ENCODE measurements around the gene ITIH5.

The ITIH5 gene

DNA sequence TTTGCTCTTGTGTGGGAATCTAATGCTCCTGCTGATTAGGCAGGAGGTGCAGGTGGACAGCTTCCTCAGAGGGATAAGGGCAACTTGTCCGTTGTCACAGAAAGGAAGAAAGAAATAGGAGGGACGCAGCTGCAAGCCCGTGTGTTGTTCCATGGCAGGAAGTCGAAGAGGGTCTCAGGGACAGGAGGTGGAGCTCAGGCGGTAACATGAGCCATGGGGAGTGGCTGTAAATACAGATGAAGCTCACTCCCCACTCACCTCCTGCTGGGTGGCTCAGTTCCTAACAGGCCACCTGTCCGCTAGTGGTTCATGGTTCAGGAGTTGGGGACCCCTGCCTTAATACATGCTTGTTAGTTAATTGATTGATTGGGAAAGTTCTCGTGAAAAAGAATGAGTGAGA lies 154.3 kb downstream of the ITIH5 start:
- DNase-seq, result no peak

DNA sequence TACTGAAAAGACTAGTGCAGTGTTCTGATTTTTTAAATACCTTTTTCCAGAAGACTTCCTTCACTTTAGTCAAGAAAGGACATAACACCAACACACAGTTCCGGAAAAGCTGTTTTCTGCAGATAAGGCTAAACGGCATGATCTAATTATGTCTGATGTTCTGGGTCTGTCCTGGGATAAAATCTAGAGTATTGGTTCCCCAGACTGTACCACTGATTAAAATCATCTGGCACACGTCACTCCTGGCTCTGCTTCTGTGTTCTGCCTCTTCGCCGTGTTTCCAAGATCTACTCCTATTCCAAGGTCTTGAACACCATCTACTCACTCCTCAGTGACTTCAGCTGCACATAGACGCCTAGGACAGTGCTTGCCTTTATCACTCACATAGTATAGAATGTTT lies 155.2 kb downstream of the ITIH5 start:
- DNase-seq, result no peak

All from midbrain (tissue), 1 donor.